HG03139 (cell line): ENCODE results near the gene ASXL1.
"Not testable (repeated sequence)": the region's sequence is repeated elsewhere in the genome, so short reads cannot be mapped to it uniquely, and the experiment has no call there.

Source experiments
- ATAC-seq: cut with Tn5 transposase; IDR thresholded peaks from one replicate; pipeline ENCODE4 v1.9.1; 2021; ENCODE audit not compliant: unreplicated experiment

The ASXL1 gene

DNA sequence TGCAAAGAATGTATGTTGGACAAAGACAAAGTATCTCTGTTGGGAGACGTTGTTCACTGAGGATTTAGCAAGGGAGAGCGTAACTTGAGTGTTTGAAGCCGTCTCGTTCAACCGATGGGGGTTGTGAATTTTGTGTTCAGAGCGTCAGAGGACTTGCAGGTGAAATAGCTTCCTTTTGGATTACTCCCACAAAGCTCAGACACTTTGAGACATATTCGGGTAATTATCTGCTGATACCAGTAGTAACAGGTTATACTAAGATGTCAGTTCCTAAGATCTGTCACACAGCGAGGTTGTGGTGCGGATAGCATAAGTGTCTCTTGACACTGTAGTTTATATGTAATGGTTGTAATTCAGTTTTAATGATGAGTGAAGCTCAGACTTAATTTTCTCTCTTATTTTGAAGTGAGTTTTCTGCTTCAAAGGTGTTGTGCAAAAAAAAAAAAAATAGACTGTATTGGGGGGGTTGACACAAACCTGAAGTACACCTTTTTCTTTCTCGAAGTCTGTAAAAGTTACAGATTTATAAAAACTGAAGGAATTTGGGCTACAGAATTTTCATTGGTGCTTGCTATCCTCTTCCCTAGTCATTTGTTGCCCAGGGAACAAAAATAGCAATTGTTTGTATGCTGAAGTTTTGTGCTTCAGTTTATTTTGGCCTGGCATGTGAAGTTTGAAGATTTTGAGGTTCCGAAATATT, 1.7 kb downstream of the ASXL1 start:
- ATAC-seq: no peak

DNA sequence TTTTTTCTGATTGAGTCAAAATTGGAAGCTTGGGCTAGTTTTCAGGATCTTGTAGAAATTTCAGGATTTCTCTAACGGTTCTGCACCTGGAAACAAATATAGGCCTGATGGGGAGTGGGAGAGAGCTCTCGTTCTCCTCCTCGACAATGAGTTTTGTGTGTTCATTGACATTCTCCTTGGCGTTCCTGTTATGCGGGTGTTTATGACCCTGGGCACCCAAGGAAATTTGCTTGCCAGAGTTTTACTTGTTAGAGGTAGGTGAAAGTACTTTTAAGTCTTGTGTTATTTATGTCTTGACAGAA, 2.2 kb downstream of the ASXL1 start:
- ATAC-seq: no peak

DNA sequence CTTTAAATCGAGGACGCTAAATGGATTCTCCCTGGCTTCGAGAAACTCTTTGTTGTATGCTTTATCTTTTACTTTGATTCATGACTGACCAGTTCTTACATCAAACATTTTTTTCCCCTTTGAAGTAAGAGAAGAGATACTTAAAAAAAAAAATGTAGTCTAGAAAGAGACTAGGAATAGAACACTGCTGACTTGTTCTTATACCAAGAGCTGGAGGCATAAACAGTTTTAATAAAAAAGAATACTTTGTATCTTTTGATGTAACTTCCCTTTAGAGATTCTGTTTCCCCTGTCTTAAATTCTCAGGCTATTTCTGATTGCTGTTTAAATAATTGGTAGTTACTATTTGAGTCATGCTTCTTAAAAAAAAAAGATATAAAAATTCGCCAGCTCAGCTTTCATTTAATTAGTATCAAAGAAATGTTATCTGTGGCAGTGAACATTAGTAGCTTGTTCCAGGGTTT, 4.8 kb downstream of the ASXL1 start:
- ATAC-seq: no peak

DNA sequence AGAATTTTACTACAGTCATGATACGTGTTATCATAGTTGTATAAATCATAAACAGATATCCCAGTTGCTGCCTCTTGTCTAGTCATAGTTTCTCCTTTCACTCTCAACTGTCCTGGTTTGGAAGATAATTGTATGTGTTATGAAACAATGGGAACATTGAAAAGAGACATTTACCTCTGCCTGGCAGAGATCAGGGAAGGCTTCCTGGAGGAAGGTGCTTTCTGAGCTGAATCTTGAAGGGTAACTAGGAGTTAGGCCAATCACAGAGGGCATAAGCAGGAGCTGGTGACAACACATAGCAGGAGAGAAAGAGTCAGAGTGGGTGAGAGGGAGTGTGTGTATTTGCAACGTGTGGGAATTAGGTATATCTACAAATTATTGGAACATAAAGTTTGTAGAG, 5.4 kb downstream of the ASXL1 start:
- ATAC-seq: no peak

DNA sequence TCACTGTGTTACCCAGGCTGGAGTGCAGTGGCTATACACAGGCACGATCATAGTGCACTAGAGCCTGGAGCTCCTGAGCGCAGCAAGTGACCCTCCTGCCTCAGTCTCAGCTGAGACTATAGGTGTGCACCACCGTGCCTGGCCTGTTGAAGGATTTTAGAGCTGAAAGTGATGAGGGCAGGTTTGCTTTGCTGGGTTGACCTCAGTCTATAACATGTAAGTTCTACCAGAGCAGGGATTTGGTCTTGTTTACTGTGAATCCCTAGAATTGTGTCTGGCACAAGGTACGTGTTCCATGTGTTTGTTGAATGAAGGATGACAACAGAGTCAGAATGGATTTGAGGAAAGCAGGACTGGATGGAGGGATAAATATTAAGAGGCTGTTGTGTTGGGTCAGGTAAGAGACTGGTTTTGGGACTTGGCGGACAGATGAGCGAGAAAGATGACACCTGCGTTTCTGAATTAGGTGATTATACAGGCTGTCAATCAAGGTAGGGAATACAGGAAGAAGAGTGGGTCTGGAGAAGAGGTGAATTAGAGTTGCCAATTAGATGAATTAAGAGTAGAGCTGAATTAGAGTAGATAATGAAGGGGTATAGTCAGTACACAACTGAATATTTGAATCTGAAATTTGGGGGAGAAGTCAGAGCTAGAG, 6.5 kb downstream of the ASXL1 start:
- no peak for ATAC-seq

DNA sequence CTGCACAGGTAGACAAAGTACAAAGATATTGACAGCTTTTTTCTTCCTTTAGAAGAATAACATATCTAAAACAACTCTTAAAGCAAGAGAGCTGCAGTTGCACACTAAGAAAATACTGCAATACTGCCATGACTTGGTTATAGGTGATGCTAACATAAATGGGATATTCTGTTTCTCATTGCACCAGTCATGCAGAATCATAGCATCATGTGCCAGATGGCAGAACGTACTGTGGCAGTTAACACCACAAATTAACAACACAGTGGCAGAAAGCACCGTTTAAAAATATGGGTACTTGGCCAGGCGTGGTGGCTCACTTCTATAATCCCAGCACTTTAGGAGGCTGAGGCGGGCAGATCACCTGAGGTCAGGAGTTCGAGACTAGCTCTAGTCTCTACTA, 7.4 kb downstream of the ASXL1 start:
- no peak for ATAC-seq

DNA sequence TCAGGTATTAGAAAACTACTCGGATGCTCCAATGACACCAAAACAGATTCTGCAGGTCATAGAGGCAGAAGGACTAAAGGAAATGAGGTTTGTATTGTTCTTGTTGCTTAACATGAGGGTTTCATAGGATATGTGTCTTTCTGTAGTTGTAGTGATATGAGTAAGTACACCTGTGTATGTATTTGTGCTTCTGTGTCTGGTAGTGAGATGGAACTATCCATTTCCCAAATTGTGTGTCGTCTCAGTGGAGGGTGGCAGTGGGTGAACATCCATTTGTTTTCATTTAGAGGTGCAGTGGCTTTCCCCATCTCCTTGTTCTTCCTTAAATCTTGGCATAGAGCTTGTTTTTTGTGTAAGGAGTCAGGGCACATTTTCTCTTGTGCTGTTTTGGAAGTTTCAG, 8.2 kb downstream of the ASXL1 start:
- no peak for ATAC-seq

DNA sequence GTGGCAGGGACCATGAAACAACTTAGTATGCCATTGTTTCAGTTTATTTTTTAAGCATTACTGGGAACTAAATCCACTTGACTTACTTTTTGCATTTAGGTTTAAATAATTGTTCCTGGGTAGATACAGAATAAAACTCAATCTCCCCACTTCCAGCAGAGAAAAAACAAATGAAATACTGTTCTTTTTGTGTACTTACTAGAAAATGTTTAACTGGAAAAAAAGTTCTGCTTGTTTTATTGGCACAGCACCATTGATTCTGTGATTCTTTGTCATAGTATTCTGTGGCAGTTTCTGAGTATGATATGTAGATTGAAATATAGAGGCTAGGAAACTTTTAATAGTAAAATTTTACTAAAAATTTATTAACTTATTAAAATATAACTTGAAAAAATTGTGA, 10.2 kb downstream of the ASXL1 start:
- no peak for ATAC-seq

DNA sequence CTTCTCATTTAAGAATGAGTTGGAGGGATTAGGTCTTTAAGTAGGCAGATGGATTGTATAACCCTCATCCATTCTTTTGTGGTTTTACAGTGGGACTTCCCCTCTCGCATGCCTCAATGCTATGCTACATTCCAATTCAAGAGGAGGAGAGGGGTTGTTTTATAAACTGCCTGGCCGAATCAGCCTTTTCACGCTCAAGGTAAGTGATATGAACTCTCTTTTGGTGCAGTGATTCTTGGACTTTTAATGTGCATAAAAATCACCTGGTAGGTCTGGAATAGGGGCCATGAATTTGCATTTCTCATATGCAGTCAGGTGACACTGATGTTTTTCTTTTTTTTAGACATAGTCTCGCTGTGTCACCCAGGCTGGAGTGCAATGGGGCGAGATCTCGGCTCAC, 10.8 kb downstream of the ASXL1 start:
- no peak for ATAC-seq

DNA sequence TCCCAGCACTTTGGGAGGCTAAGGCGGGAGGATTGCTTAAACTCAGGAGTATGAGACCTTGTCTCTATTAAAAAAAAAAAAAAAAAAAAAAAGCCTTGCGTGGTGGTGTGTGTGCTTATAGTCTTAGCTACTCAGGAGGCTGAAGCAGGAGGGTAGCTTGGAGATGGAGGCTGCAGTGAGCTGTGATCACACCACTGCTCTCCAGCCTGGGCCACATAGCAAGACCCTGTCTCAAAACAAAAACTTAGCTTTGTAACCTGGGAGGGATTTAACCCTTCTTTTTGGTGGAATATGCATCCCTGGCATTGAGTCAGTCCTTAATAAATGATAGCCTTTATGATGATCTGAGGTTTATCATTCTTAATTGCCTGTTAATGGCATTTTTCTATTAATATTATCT, 12.8 kb downstream of the ASXL1 start:
- no peak for ATAC-seq

DNA sequence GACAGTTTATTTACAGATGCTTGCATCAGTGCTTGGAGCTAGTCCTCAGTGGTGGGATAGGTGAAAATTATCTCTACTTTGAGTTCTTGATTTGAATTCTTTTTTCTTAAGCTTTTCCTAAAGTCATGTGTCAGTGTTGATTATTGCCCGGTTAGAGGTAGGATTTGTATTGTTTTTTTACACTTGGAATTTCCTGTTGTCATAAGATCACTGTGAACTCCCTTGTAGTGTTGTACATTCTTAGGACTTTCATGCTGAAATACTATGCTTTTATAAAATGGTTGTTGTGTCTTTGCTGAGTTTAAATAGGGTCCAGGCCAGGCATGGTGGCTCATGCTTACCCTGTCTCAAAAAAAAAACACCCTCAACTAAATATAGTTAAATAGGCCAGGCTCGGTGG, 20.3 kb downstream of the ASXL1 start:
- ATAC-seq: no peak

DNA sequence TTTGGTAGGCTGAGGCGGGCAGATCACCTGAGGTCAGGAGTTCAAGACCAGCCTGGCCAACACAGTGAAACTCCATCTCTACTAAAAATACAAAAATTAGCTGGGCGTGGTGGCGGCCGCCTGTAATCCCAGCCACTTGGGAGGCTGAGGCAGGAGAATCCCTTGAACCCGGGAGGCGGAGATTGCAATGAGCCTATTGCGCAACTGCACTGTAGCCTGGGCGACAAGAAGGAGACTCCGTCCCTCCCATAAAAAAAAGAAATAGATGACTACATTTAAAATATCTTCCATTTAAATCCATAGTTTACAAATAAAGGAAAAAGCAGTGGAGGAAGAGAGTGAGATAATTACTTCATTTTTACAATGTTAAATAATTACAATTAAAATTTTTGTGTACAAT, 21.9 kb downstream of the ASXL1 start:
- not testable (repeated sequence) for ATAC-seq

DNA sequence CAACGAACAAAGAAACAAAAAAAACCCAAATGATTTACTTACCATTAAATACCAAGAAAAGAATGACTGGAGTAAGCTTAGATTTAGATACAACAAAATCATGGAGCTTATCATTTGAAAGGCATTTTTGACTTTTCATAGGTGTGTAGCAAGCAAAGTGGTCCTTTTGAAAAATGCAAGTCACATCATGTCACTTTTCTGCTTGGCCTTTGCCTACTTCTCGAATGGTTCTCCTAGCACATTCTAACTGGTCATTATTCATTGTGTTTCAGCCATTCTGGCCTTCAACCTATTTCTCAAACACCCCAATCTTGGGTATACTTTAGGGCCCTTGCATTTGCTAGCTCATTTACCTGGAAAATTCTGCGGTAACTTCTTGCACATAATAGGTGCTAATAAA, 22.6 kb downstream of the ASXL1 start:
- no peak for ATAC-seq

DNA sequence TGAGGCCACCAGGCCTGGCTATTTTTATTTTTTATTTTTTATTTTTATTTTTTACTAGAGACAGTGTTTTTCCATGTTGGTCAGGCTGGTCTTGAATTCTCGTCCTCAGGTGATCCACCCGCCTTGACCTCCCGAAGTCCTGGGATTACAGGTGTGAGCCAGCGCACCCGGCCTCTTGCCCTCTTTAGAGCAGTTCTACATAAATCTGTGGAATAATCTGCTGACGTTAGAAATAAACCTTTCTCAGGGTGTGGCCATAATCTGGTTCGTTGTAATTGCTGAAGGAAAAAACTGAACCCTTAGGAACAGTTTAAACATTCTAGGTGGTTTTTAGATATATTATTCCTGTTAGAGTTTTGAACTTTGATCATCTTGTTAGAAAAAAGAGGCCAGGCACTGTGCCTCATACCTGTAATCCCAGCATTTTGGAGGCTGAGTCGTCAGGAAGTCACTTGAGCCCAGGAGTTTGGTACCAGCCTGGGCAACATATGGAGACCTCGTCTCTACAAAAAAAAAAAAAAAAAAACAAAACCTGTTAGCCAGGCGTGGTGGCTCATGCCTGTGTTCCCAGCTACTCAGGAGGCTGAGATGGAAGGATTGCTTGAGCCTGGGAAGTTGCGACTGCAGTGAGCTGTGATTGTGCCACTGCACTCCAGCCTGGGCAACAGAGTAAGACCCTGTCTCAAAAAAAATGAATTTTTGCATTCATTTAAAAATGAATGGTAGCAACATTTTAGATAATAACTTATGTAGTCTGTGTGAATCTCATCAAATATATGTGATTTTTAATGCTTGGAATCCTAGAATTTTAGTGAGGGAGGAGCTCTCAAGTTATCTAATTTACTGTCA, 24.2 kb downstream of the ASXL1 start:
- ATAC-seq: no peak

DNA sequence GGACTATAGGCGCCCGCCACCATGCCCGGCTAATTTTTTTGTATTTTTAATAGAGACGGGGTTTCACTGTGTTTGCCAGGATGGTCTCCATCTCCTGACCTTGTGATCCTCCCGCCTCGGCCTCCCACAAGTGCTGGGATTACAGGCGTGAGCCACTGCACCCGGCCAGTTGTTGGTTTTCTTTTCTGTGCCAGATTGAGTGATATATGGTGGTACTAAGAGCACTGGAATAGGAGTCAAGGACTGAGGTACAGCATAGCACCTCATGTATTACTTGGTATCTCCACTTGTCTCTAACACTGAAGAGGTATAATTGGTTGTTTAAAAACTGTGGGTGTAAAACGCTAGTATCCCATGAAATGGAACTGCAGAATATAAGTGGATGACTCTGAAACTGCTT, 25.3 kb downstream of the ASXL1 start:
- ATAC-seq: not testable (repeated sequence)

DNA sequence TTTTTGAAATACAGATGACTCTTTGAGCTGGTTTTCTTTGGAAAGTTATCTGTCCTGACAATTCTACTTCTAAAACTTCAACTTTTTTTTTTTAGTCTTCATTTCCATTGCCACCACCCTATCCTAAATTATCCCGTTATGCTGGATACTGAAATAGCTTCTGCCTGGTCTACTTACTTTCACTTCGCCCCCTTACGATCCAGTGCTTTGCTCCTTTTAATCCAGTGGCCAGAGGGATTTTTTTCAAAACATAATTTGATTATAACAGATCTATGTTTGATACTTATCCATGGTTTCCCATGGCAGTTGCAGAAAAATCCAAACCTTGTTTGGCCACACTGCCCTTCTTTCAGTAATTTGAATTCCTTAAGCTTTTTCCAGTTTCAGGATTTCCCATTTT, 27.4 kb downstream of the ASXL1 start:
- no peak for ATAC-seq

DNA sequence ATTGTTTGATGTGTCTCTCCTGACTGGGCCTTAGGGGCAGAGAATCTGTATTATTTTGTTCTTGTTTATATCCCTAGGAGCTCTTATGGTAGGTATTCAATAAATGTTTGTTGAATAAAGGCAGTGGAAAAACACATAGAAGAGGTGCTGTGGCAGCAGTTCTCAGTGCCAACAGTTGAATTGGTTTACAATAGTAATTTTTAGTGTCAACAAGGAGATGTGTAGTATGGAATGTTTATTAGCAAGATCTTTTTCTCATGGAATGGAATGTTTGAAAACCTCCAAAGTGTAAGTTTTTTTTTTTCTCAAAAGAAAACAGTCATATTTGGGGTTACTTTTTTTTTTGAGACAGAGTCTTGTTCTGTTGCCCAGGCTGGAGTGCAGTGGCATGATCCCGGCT, 28.0 kb downstream of the ASXL1 start:
- no peak for ATAC-seq

DNA sequence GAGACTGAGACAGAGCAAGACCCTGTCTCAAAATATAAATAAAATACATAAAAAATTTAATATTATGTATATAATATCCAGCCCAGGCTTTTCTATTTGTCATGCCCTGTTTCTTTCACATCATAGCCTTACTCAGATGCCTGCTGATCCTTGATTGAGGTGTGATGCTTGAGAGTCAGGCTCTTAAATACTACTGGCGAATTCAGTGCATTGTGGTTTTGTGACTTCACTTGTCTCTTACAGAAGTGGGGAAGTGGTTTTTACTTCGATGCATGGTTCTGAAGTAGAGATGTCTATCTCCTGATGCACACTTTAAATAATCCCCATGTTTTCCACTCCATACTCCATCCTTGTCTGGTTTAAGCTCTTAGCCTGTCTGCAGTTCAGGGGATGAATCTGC, 29.1 kb downstream of the ASXL1 start:
- no peak for ATAC-seq

DNA sequence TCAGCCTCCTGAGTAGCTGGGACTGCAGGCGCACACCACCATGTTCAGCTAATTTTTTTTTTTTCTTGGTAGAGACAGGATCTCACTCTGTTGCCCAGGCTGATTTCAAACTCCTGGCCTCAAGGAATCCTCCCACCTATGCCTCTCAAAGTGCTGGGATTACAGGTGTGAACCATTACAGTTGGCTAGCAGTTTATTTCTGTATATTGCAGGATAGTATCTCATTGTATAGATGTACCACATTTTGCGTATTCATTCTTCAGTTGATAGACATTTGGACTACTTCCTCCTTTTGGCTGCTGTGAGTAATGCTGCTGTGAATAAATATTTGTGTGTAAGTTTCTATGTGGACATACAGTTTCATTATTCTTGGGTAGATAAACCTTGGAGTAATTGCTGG, 32.9 kb downstream of the ASXL1 start:
- ATAC-seq: no peak

DNA sequence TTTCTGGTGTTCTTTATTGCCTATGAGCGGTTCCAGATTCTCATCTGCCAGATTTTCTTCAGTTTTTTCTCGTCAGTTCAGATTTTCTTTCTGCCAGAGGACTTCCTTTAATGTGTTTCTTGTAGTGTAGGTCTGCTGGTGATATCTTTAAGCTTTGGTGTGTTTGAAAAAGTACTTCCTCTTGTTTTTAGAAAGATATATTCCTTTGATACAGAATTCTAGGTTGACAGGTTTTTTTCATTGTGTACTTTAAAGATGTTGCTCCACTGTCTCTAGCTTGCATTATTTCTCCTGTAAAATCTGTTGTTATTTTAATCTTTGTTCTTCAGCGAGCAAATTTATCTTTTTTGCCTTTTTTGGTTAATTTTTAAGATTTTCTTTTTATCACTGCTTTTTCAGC, 36.9 kb downstream of the ASXL1 start:
- no peak for ATAC-seq

DNA sequence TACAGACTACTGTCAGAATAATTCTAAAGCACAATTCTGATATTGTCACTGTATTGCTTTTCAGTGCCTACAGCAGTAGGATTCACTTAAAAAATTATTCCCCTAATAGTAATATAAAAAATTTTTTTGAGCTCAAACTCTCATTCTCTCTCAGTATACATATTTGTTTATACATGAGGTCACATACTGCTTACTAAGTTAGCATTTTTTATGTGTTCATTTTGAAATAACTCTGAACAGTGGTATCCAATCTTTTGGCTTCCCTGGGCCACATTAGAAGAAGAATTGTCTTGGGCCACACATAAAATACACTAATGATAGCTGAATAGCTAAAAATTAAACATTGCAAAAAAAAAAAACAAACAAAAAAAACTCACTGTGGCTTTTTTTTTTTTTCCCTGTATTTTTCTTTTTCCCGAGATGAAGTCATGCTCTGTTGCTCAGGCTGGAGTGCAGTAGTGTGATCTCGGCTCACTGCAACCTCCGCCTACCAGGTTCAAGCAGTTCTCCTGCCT, 38.6 kb downstream of the ASXL1 start:
- no peak for ATAC-seq

DNA sequence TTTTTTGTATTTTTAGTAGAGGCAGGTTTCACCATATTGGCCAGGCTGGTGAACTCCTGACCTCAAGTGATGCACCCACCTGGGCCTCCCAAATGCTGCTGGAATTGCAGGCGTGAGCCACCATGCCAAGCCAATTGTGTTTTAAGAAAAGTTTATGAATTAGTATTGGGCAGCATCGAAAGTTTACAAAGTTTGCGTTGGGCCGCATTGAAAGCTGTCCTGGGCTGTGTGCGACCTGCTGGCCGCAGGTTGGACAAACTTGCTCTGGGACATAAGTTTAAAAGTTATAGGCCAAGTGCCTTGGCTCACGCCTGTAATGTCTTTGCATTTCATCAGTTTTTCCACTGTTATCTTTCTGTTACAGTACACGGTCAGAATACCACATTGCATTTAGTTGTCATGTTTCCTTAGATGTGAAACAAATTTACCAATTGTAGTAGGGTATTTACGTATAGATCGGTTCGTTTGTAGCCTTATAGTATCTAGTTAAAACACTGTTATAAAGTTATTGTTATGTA, 39.5 kb downstream of the ASXL1 start:
- no peak for ATAC-seq
